Muscle layer of colon (tissue), 2 donors: ENCODE results near the gene ABCA8.

Experiments used
- H3K27ac ChIP-seq: one replicate; pipeline ENCODE4 v1.7.0; 2013; ENCODE audit warnings: low read depth, mild to moderate bottlenecking, low read length, moderate library complexity
- H3K27me3 ChIP-seq, 2 donors: one replicate each; pipeline ENCODE4 v1.7.0; 2013; ENCODE audit warnings: low read length in 2 of 2, mild to moderate bottlenecking in 2 of 2; ENCODE audit not compliant: insufficient read depth in 2 of 2, control insufficient read depth in 1 of 2
- H3K36me3 ChIP-seq: one replicate; pipeline ENCODE4 v1.7.0; 2013; ENCODE audit warnings: mild to moderate bottlenecking, low read length; ENCODE audit not compliant: insufficient read depth
- H3K4me1 ChIP-seq: one replicate; pipeline ENCODE4 v1.7.0; 2013; ENCODE audit warnings: mild to moderate bottlenecking, low read length; ENCODE audit not compliant: insufficient read depth
- H3K4me3 ChIP-seq, 2 donors: one replicate each; pipeline ENCODE4 v1.7.0; 2013; ENCODE audit warnings: low read length in 2 of 2, low read depth in 1 of 2, mild to moderate bottlenecking in 1 of 2, moderate library complexity in 1 of 2
- H3K9ac ChIP-seq: one replicate; pipeline ENCODE4 v1.7.0; 2013; ENCODE audit warnings: low read length
- H3K9me3 ChIP-seq: one replicate; pipeline ENCODE4 v1.7.0; 2013; ENCODE audit warnings: mild to moderate bottlenecking, low read length
- donor health status: abdominal sarcoma.
- donor health status: Adenocarcinoma of cecum.

Gene ABCA8

DNA sequence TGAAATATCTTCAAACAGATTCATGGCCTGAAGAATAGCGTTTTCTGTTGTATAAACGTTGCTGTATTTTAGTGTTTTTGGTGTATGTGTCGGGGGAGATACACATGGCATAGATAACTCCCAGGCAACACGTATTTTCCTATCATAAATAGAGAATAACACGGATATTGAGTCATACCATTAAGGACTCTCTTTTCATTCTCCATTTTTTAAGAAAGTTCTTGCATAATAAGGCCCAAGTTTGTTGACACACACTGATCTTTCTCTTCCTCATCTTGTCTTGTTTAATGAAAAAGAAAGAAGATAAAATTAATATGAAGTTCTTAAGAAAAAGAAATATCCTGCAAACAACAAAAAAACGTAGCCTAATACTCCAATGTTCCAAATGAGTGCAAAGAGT, 13.4 kb downstream of the ABCA8 start:
- Histone ChIP-seq H3K4me3 (no peak overlapping the region), H3K9ac (no peak overlapping the region), H3K4me1 (no peaks in the 10 kb centered on the region), H3K36me3 (no peaks in the 10 kb centered on the region), H3K9me3 (no peaks in the 10 kb centered on the region), H3K27me3 (no peaks in the 10 kb centered on the region), H3K27ac (no peak overlapping the region)

DNA sequence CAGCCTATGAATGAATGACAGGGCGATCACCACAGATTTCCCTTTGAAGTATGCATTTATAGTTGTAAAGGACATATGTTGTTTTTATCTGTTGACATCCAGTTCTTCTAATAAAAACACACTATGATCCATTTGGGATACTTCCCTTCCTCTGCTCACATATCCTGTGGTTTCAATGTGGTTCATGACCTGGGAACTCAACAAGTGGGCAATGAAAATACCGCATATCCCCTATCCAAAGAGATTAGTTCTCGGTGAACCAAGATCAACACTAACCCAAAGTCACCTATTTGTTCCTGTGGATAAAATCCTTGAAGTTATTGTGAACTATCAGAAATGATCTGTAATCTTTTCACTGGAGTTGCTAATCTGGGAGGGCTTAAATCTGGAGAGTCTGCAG, 16.0 kb downstream of the ABCA8 start:
- no peaks in the 10 kb centered on the region for H3K9me3 ChIP-seq
- H3K9ac ChIP-seq = no peak overlapping the region
- H3K36me3 ChIP-seq = no peaks in the 10 kb centered on the region
- H3K27ac ChIP-seq = no peak overlapping the region
- H3K4me3 ChIP-seq = no peak overlapping the region
- no peaks in the 10 kb centered on the region for H3K4me1 ChIP-seq
- no peaks in the 10 kb centered on the region for H3K27me3 ChIP-seq

DNA sequence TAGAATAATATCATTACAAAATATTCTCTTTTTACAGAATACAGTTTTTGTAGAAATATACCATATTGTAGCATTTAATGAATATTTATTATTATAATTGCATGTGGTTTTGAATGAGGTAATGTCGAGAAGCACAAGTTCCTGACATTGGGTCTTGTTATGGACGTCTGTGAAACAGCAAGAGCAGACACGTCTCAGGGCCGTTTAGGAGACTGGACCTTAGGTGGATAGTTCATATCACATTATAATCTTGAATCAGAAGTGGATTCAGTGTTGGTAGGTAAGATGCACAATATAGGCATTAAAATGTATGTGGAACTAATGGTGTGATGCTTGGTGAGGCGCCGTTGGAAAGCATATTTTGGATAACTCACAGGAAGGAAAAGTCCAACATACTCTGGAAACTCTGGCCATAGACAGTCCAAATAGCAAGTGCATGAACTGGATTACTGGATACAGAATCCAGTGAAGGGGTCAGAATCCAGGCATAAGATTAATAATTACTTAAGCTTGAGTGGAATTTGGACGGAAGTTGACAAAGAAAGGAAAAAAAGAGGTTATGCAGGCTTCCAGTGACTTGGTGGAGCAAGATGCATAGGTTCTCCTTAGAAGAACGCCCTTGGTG, 17.2 kb downstream of the ABCA8 start:
- no peaks in the 10 kb centered on the region for H3K27me3 ChIP-seq
- no peak overlapping the region for H3K9ac ChIP-seq
- H3K4me1 ChIP-seq = no peaks in the 10 kb centered on the region
- H3K9me3 ChIP-seq = no peaks in the 10 kb centered on the region
- no peak overlapping the region for H3K27ac ChIP-seq
- H3K4me3 ChIP-seq = no peak overlapping the region
- no peaks in the 10 kb centered on the region for H3K36me3 ChIP-seq

DNA sequence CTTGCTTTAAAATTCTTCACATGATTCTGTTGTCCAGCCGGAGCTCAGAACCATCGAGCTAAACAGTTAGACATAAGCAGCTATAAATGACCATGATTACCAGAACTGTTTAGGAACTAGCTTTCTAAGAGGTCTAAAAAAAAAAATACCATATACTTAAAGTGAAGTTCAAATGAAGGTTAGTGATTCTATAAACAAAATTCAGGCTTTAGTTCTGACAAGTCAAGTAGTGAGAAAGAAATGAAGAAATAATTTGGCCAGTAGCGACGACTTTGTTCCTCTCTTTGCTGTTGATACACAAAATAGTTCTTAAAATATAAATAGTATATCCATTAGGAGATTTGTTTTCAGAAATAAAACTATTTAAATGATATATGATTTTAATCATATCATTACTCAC, 27.7 kb downstream of the ABCA8 start:
- Histone ChIP-seq H3K27ac (no peak overlapping the region), H3K4me1 (no peaks in the 10 kb centered on the region), H3K9me3 (no peaks in the 10 kb centered on the region), H3K27me3 (no peaks in the 10 kb centered on the region), H3K9ac (no peak overlapping the region), H3K36me3 (no peaks in the 10 kb centered on the region), H3K4me3 (no peak overlapping the region)

DNA sequence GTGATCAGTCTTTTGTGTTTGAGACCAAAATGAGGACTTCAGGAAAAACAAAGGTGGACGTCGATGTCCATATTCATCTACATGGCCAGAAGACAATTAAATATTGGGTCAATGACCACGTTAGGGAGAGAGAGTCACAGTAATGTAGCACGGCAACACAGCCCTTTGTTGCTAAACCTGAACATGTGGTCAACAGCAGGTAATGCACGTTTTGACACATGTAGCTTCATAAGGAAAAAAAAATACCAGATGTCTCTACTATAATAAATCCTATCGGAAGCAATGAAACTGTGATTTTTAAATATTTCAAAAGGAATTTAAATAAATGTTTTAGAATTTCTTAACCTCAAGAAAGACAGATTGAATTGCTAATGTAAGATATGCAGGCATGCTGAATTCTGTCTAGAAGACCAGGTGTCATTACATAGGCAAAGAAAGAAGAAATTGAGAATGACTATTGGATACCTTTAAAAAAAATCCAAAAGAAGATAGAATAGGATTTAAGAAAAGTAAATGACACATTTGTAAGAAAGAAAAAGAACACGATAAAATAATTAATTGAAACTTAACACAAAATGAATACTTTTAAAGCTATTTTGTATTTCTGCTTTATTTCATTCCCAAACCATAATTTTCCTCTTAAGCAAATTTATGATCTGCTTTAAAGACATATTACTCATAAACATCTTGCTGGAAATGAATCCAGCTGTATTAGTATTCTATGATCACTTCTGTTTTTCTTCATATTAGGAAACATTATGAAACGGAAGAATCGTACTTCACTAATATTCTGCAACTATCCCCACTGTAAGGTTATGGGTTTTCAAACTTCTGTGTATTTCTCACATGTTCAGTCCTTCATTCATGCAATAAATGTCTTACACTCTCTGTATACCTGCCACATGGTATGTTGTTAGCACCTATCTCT, 30.1 kb downstream of the ABCA8 start:
- H3K27me3 ChIP-seq = no peaks in the 10 kb centered on the region
- no peaks in the 10 kb centered on the region for H3K4me1 ChIP-seq
- H3K27ac ChIP-seq = no peak overlapping the region
- no peaks in the 10 kb centered on the region for H3K9me3 ChIP-seq
- H3K9ac ChIP-seq = no peak overlapping the region
- no peaks in the 10 kb centered on the region for H3K36me3 ChIP-seq
- no peak overlapping the region for H3K4me3 ChIP-seq

DNA sequence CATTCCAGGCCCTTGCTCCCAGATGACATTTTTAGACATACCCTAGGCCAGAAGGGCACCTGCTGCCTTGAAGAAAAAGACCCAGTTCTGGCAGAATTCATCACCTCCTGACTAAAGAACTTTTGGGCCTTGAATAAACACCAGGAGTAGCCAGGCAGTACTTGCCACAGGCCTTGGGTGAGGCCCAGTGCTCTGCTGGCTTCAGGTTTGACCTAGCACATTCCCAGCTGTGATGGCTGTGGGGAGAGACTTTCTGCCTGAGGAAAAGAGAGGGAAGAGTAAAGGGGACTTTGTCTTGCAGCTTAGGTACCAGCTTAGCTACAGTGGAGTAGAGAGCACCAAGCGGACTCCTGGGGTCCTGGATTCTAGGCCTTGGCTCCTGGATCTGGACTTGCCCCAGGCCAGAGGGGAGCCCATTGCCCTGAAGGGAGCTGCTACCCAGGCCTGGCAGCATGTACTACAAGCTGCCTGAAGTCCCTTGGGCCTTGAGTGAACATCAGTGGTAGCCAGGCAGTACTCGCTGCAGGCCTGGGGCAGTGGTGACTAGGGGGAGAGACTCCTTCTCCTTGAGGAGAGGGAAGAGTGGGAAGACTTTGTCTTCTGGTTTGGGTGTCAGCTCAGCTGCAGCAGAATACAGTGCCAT, 44.3 kb downstream of the ABCA8 start:
- H3K36me3 ChIP-seq = no peaks in the 10 kb centered on the region
- H3K27ac ChIP-seq = no peak overlapping the region
- H3K27me3 ChIP-seq = no peaks in the 10 kb centered on the region
- no peaks in the 10 kb centered on the region for H3K9me3 ChIP-seq
- H3K4me1 ChIP-seq = peaks cover 34% of the 10 kb centered on the region
- H3K9ac ChIP-seq = no peak overlapping the region
- H3K4me3 ChIP-seq = no peak overlapping the region

DNA sequence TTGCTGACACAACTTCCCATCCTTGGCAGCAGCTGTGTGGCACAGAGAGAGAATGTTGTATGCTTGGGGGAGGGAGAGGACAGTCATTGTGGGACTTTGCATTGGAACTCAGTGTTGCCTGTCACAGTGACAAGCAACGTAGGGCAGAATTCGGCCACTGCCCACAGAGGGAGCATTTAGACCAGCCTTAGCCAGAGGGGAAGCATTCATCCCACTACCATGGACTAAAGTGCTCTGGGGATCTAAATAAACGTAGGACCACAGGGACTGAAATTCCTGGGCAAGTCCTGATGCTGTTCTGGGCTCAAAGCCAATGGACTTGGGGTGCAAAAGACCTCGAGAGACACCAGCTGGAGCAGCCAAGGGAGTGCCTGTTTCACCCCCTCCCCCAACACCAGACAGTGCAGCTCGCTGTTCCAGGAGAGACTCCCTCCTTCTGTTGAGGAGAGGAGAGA, 44.9 kb downstream of the ABCA8 start:
- Histone ChIP-seq H3K36me3 (no peaks in the 10 kb centered on the region), H3K9ac (no peak overlapping the region), H3K9me3 (no peaks in the 10 kb centered on the region), H3K4me1 (peaks cover 34% of the 10 kb centered on the region), H3K27ac (peak overlapping the region; percentile 28), H3K27me3 (no peaks in the 10 kb centered on the region), H3K4me3 (peak overlapping the region in 1 of 2 donors; percentile 16)

DNA sequence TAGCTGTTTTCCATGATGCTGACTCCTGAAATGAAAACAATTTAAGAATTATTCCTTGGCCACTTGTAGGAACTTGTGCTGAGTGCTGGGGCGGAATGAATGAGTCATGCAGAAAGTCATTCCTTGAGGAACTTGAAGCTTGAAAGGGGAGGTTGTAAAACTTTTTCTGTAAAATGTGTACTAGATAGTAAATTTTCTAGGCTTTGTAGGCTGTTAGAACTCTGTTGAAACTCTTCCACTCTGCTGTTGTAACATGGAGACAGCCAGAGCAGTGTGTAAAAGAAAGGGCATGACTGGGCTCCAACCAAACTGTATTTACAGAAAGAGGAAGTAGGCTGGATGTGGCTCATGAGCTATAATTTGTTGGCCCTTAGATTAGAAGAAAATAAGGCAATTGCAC, 46.1 kb downstream of the ABCA8 start:
- H3K27me3 ChIP-seq = no peaks in the 10 kb centered on the region
- H3K9ac ChIP-seq = no peak overlapping the region
- no peaks in the 10 kb centered on the region for H3K36me3 ChIP-seq
- no peak overlapping the region for H3K27ac ChIP-seq
- no peaks in the 10 kb centered on the region for H3K9me3 ChIP-seq
- H3K4me1 ChIP-seq = peaks cover 34% of the 10 kb centered on the region
- no peak overlapping the region for H3K4me3 ChIP-seq

DNA sequence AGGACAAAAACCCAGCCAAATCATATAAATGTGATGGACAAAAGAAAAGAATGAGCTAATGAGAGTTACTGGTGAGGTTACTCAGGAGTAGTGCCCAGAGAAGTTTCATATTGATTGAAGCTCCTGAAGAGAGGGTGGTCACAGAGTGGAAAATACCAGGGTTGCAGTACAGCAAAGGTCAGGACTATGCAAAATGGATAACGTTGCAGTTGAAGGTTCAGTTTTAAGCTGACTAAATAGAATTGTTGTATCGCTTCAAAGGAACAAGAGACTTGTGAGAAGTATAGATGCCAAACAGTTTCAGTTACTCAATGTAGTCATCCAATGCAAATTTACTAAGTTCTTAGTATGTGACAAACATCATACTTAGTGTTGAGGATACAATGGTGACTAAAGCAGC, 47.1 kb downstream of the ABCA8 start:
- Histone ChIP-seq H3K4me3 (no peak overlapping the region), H3K4me1 (peaks cover 34% of the 10 kb centered on the region), H3K36me3 (no peaks in the 10 kb centered on the region), H3K27ac (no peak overlapping the region), H3K9ac (no peak overlapping the region), H3K9me3 (no peaks in the 10 kb centered on the region), H3K27me3 (no peaks in the 10 kb centered on the region)

DNA sequence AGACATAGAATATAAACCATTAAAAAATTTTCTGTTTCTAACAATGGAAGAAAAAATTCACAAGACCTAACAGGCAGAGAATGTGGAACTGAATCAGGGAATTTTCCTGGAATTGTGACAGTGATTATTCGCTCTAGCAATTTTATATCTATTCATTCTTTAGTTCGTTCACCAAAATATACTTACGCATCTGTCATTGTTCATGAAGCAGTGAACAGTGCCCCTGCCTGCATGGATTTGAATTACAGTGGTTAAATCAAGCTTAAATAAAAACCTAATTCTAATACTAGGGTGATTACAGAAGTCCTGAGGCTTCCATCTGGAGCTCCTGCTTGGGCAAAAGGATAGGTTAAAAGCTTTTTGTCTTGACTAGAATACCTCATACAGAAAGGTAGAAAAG, 48.6 kb downstream of the ABCA8 start:
- no peaks in the 10 kb centered on the region for H3K27me3 ChIP-seq
- peaks cover 34% of the 10 kb centered on the region for H3K4me1 ChIP-seq
- no peaks in the 10 kb centered on the region for H3K36me3 ChIP-seq
- H3K9ac ChIP-seq = no peak overlapping the region
- H3K4me3 ChIP-seq = no peak overlapping the region
- no peaks in the 10 kb centered on the region for H3K9me3 ChIP-seq
- H3K27ac ChIP-seq = no peak overlapping the region

DNA sequence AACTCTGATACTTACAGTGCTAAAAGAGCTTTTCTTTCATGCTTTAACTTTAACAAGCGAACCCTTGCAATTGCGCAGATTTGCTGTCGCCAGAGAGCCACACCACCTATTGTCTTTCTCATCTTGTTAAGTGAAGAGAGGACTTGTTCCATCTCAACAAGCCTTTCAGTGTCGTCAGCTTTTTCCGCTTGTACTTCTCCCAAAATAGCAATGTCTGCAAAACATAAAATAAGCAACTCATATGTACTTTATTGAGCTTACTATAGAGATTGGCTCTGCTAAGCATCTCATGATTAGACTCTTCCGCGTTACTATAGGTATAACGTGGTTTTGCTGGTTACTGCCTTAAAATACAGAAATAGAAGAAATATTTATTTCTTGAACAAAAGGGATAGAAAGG, 51.9 kb downstream of the ABCA8 start:
- Histone ChIP-seq H3K9me3 (no peaks in the 10 kb centered on the region), H3K36me3 (no peaks in the 10 kb centered on the region), H3K4me3 (no peak overlapping the region), H3K4me1 (peaks cover 4% of the 10 kb centered on the region), H3K27me3 (no peaks in the 10 kb centered on the region), H3K9ac (no peak overlapping the region), H3K27ac (no peak overlapping the region)
